Measurements from ENCODE around the gene LIN7A.

GRCh38 chr12:80791863-80792262 lies 145.9 kb downstream of the LIN7A start:
- TF ChIP-seq MXI1 (conservative IDR thresholded peaks at IDR 0.05; ENCODE audit: poor library complexity, severe bottlenecking) (no peak), CTCF (IDR thresholded peaks at IDR 0.05; ENCODE audit: poor library complexity, severe bottlenecking) (no peak), POLR2AphosphoS5 (IDR thresholded peaks at IDR 0.05) (no peak), EP300 (conservative IDR thresholded peaks at IDR 0.05; ENCODE audit: poor library complexity, severe bottlenecking) (no peak), RAD21 (conservative IDR thresholded peaks at IDR 0.05) (no peak)

Data from neural cell (in vitro differentiated cells).